Thyroid gland (tissue), 4 donors: Measurements from ENCODE around the gene CBLL1.

Experiments
- CTCF ChIP-seq, 6 experiments: fragments of 200-600 bp in 3 of 6; fragments of 450-650 bp in 3 of 6; sonication (generic) in 3 of 6; IDR thresholded peaks; one replicate each; pipeline ENCODE4 v1.5.1; 2016 to 2019; ENCODE audit warnings: antibody characterized with exemption in 6 of 6, mild to moderate bottlenecking in 2 of 6, inconsistent platforms in 1 of 6, moderate library complexity in 1 of 6
- POLR2A ChIP-seq, 2 donors: fragments of 450-650 bp; IDR thresholded peaks; one replicate each; pipeline ENCODE4 v1.6.1; 2017; ENCODE audit warnings: antibody characterized with exemption in 2 of 2, mild to moderate bottlenecking in 2 of 2, moderate library complexity in 1 of 2

DNA sequence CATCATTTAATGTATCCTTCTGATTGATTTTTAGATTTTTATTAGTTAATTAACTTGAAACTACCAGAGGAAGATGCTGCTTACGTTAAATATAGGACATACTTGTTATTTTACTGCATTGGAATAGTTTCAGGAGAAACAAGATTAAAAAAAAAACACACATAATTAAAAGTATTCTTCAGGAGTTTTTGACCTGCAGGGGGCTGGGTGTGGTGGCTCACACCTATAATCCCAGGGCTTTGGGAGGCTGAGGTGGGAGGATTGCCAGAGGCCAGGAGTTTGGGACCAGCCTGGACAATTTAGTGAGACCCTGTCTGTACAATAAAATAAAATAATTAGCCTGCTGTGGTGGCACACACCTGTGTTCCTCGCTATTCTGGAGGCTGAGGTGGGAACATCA lies 10.7 kb downstream of the CBLL1 start:
- TF ChIP-seq POLR2A (IDR thresholded peaks at IDR 0.05) (no peak), CTCF (IDR thresholded peaks at IDR 0.05) (no peak)
